ENCODE measurements around the gene SFXN5. TPM values are rescaled to one million over a fixed set of nuclear protein-coding genes. Genes with fewer than 3 reads are reported as not detected.

Gene SFXN5
- total and polyA plus RNA-seq, 2 of the 8 experiments (the other 6 are each of a cell fraction or from before 2014, with no cell fraction given) = 29.3 to 33.1 TPM

DNA sequence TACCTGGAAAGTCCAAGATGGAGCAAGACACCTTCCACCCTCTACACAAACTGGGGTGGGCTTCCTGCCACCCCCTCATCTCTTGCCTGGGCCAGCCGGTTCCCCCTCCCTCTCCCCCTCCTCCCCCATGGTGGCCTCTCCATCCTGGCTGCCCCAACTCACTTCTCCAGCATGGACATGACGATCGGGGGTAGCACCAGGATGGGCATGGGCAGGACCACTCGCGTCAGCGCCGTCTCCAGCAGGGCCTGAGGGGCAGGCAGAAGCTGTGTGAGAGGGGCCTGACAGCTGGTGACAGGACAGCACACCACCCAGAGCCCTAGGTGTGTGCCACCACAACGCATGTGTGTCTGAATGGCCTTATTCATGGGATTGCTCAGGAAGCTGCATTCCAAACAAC is 103.2 kb downstream of the SFXN5 start:
- DNase-seq (ENCODE audit: low read depth in 1 of 2, low spot score in 2 of 2) = no peak
- Histone ChIP-seq H3K4me3 (ENCODE audit: extremely low read depth in 1 of 4, insufficient read depth in 2 of 4, low read depth in 3 of 4, low read length in 4 of 4) (no peak overlapping the region), H3K23me2 (ENCODE audit: low read depth, low read length) (no peaks in the 10 kb centered on the region), H3K14ac (ENCODE audit: insufficient read length) (no peak overlapping the region), H2AK5ac (ENCODE audit: low read depth, low read length) (no peak overlapping the region), H3K18ac (ENCODE audit: extremely low read depth, low read length) (no peak overlapping the region), H3K79me2 (ENCODE audit: control insufficient read depth in 1 of 2, insufficient read depth in 2 of 2, low read length in 2 of 2) (no peaks in the 10 kb centered on the region), H3K27ac (ENCODE audit: low read depth, low read length) (no peak overlapping the region), H3K27me3 (replicated peaks in 1 of 4; ENCODE audit: control insufficient read depth in 3 of 4, extremely low read depth in 1 of 4, insufficient read depth in 3 of 4, low read length in 3 of 4) (no peaks in the 10 kb centered on the region), H2BK20ac (ENCODE audit: low read length) (no peak overlapping the region), H3K4me1 (replicated peaks in 1 of 4; ENCODE audit: control insufficient read depth in 3 of 4, insufficient read depth in 4 of 4, low read length in 3 of 4) (peaks cover 3 to 12% (median 10%) of the 10 kb centered on the region in 4 experiments), H3K4ac (replicated peaks; ENCODE audit: insufficient read length, low read depth, low read length) (no peak overlapping the region), H3K56ac (replicated peaks; ENCODE audit: insufficient read length, low read depth, low read length) (no peak overlapping the region), H2BK12ac (ENCODE audit: low read depth, low read length) (peak overlapping the region; percentile 71; the same call in 1 of the 2 replicates), H2BK5ac (ENCODE audit: low read depth, low read length) (no peak overlapping the region), H3K23ac (ENCODE audit: insufficient read length) (no peak overlapping the region), H3K79me1 (ENCODE audit: low read depth, low read length) (no peaks in the 10 kb centered on the region), H3K4me2 (ENCODE audit: insufficient read depth in 1 of 2, low read depth in 2 of 2, low read length in 2 of 2) (no peak overlapping the region), H2BK15ac (ENCODE audit: low read length) (no peak overlapping the region), H2BK120ac (replicated peaks; ENCODE audit: low read depth, low read length) (no peak overlapping the region), H3K9me3 (ENCODE audit: insufficient read depth in 2 of 2, low read depth in 1 of 2, low read length in 1 of 2) (no peaks in the 10 kb centered on the region), H2AFZ (ENCODE audit: low read length) (no peak overlapping the region), H4K5ac (ENCODE audit: insufficient read length, low read depth, low read length) (no peak overlapping the region), H3K36me3 (ENCODE audit: control insufficient read depth in 2 of 4, insufficient read depth in 4 of 4, low read length in 3 of 4) (no peaks in the 10 kb centered on the region), H4K8ac (ENCODE audit: extremely low read depth, insufficient read depth, low read length) (no peak overlapping the region), H3K9ac (replicated peaks in 1 of 4; ENCODE audit: extremely low read depth in 1 of 4, low read depth in 3 of 4, low read length in 3 of 4) (no peak overlapping the region; a peak in 1 of 7 replicates), H4K91ac (replicated peaks; ENCODE audit: insufficient read length, low read length) (no peak overlapping the region), H4K20me1 (replicated peaks in 1 of 2; ENCODE audit: control insufficient read depth in 1 of 2, insufficient read depth in 2 of 2, low read length in 2 of 2) (no peaks in the 10 kb centered on the region)
- CTCF ChIA-PET (ENCODE audit: partially characterized antibody) = interaction anchor here (0.9 to 11.9 kb wide), 7 partner anchors 17 to 209 kb away, joined by 3 to 166 read pairs (median 4); partner anchors contain the start of gene EMX1
- FAIRE-seq = no peak
- POLR2A ChIA-PET (ENCODE audit: partially characterized antibody) = no interaction called here
- 83% methylated on average over 5 of the region's 8 CpGs; no CpG with 5 or more reads in 1 of the 2 experiments for WGBS, 2 experiments (ENCODE audit: extremely low coverage in 1 of 2, insufficient coverage in 1 of 2, insufficient read length in 1 of 2, insufficient replicate concordance in 2 of 2, low coverage in 1 of 2, low lambda C conversion rate in 2 of 2, missing lambda C conversion rate in 1 of 2)
- TF ChIP-seq TAF7 (optimal IDR thresholded peaks at IDR 0.05; ENCODE audit: borderline replicate concordance, low read depth, low read length) (no peak), SIX5 (IDR thresholded peaks at IDR 0.05; ENCODE audit: low read depth, low read length) (no peak), RXRA (IDR thresholded peaks at IDR 0.05; ENCODE audit: insufficient read depth, low read depth, low read length) (no peak), KDM1A (IDR thresholded peaks at IDR 0.05; ENCODE audit: borderline replicate concordance, low read length) (no peak), POLR2A (IDR thresholded peaks at IDR 0.05; ENCODE audit: control extremely low read depth in 1 of 2, low read depth in 2 of 2, low read length in 2 of 2) (no peak), BCL11A (IDR thresholded peaks at IDR 0.05; ENCODE audit: low read depth in 2 of 2, low read length in 2 of 2) (no peak)
- TF ChIP-seq, protein P1, sequence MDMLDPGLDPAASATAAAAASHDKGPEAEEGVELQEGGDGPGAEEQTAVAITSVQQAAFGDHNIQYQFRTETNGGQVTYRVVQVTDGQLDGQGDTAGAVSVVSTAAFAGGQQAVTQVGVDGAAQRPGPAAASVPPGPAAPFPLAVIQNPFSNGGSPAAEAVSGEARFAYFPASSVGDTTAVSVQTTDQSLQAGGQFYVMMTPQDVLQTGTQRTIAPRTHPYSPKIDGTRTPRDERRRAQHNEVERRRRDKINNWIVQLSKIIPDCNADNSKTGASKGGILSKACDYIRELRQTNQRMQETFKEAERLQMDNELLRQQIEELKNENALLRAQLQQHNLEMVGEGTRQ (IDR thresholded peaks at IDR 0.05; ENCODE audit: low read length) = no peak
